ENCODE measurements around the gene APOL2. TPM values are rescaled to one million over a fixed set of nuclear protein-coding genes. Genes with fewer than 3 reads are reported as not detected.

The APOL2 gene
- total RNA-seq, 4 donors from 2014 or later: 3.8 to 142 (median 47.8) TPM

GRCh38 chr22:36199001-36199551 lies 40.3 kb downstream of the APOL2 start:
- in situ Hi-C loops (cut with MboI; ENCODE audit: low pct_ligation_motif_present in 1 of 4, low pct_unique_long_range_greater_than_20kb in 1 of 4, low sequenced_read_pairs in 3 of 4) (loop anchor here in 3 of 4 donors (10.0 to 25.0 kb wide), 2 partner anchors 86 to 288 kb away; partner anchors contain the start of gene TXN2 (in 2 of the 3)), intact Hi-C loops (cut with DNase I; ENCODE audit: low total_unique reads) (loop anchor here (5.0 kb wide), 1 partner anchor 288 kb away; no protein-coding TSS in a partner anchor)
- TF ChIP-seq EP300 (IDR thresholded peaks at IDR 0.05; ENCODE audit: low read depth): no peak
- TF ChIP-seq CTCF (IDR thresholded peaks at IDR 0.05): no peak
- TF ChIP-seq POLR2A (IDR thresholded peaks at IDR 0.05): no peak
- TF ChIP-seq POLR2AphosphoS5 (IDR thresholded peaks at IDR 0.05): no peak
- H3K36me3 ChIP-seq: no peaks in the 10 kb centered on the region
- no peaks in the 10 kb centered on the region for H3K9me3 ChIP-seq
- no peaks in the 10 kb centered on the region for H3K27me3 ChIP-seq
- peaks cover 0 to 35% (median 12%) of the 10 kb centered on the region in 4 donors for H3K4me1 ChIP-seq
- H3K27ac ChIP-seq: no peak overlapping the region
- no peak overlapping the region for H3K4me3 ChIP-seq
- no peak for DNase-seq
- 53% methylated on average over 5 of the region's 5 CpGs; no CpG with 5 or more reads in 1 of the 2 donors for WGBS, 2 donors (ENCODE audit: low coverage in 1 of 2)

GRCh38 chr22:36198536-36198935 lies 40.8 kb downstream of the APOL2 start:
- no peak overlapping the region for H3K27ac ChIP-seq
- 84 to 100% methylated on average over 1 to 3 of the region's 3 CpGs for WGBS, 2 donors (ENCODE audit: low coverage in 1 of 2)
- no peaks in the 10 kb centered on the region for H3K27me3 ChIP-seq
- peaks cover 0 to 35% (median 12%) of the 10 kb centered on the region in 4 donors for H3K4me1 ChIP-seq
- TF ChIP-seq EP300 (IDR thresholded peaks at IDR 0.05; ENCODE audit: low read depth): no peak
- TF ChIP-seq CTCF (IDR thresholded peaks at IDR 0.05): no peak
- TF ChIP-seq POLR2A (IDR thresholded peaks at IDR 0.05): no peak
- TF ChIP-seq POLR2AphosphoS5 (IDR thresholded peaks at IDR 0.05): no peak
- in situ Hi-C loops (cut with MboI; ENCODE audit: low pct_ligation_motif_present in 1 of 4, low pct_unique_long_range_greater_than_20kb in 1 of 4, low sequenced_read_pairs in 3 of 4) (loop anchor here in 3 of 4 donors (10.0 to 25.0 kb wide), 2 partner anchors 86 to 289 kb away; partner anchors contain the start of gene TXN2 (in 2 of the 3)), intact Hi-C loops (cut with DNase I; ENCODE audit: low total_unique reads) (loop anchor here (5.0 kb wide), 1 partner anchor 289 kb away; no protein-coding TSS in a partner anchor)
- no peak for DNase-seq
- no peaks in the 10 kb centered on the region for H3K9me3 ChIP-seq
- no peak overlapping the region for H3K4me3 ChIP-seq
- no peaks in the 10 kb centered on the region for H3K36me3 ChIP-seq

- H3K36me3 ChIP-seq: no peaks in the 10 kb centered on the region
- no peak for TF ChIP-seq EP300 (IDR thresholded peaks at IDR 0.05; ENCODE audit: low read depth)
- no peak for TF ChIP-seq CTCF (IDR thresholded peaks at IDR 0.05)
- no peak for TF ChIP-seq POLR2A (IDR thresholded peaks at IDR 0.05)
- TF ChIP-seq POLR2AphosphoS5 (IDR thresholded peaks at IDR 0.05): no peak
- in situ Hi-C loops (cut with MboI; ENCODE audit: low pct_ligation_motif_present in 1 of 4, low pct_unique_long_range_greater_than_20kb in 1 of 4, low sequenced_read_pairs in 3 of 4) (loop anchor here in 3 of 4 donors (10.0 to 25.0 kb wide), 2 partner anchors 87 to 290 kb away; partner anchors contain the start of gene TXN2 (in 2 of the 3)), intact Hi-C loops (cut with DNase I; ENCODE audit: low total_unique reads) (loop anchor here (5.0 kb wide), 1 partner anchor 290 kb away; no protein-coding TSS in a partner anchor)
- H3K4me3 ChIP-seq: no peak overlapping the region
- no peaks in the 10 kb centered on the region for H3K27me3 ChIP-seq
- peaks cover 0 to 30% (median 9%) of the 10 kb centered on the region in 4 donors for H3K4me1 ChIP-seq
- 41 to 55% methylated on average over 8 of the region's 8 CpGs for WGBS, 2 donors (ENCODE audit: low coverage in 1 of 2)
- no peaks in the 10 kb centered on the region for H3K9me3 ChIP-seq
- no peak for DNase-seq
- H3K27ac ChIP-seq: peak overlapping the region; percentile 20 to 57 (median 39)
These were observed 41.7 kb downstream of the APOL2 start for GRCh38 chr22:36197514-36198146.

DNA sequence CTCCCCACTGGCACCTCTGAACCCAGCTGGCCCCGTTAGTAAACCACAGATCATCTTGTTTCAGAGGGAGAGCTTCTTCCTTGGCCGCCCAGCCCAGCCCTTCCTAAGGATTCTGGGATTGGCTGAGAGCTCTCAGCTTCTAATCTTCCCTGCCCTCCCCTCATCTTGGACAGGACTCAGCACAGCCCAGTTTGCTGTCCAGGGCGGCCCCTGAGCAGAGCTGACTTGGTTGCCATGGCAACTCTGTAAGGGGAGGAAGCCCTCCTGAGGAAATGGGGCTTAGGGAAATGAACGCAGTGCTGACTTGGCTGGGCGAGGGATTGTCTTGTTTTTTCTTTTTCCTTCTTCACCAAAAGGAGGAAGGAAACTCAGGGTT lies 42.3 kb downstream of the APOL2 start:
- Histone ChIP-seq H3K4me3 (no peak overlapping the region), H3K4me1 (peaks cover 0 to 27% (median 9%) of the 10 kb centered on the region in 4 donors), H3K9me3 (no peaks in the 10 kb centered on the region), H3K27me3 (no peaks in the 10 kb centered on the region), H3K36me3 (no peaks in the 10 kb centered on the region), H3K27ac (peak overlapping the region; percentile 20 to 57 (median 39))
- TF ChIP-seq POLR2A (IDR thresholded peaks at IDR 0.05) (no peak), CTCF (IDR thresholded peaks at IDR 0.05) (no peak), POLR2AphosphoS5 (IDR thresholded peaks at IDR 0.05) (no peak), EP300 (IDR thresholded peaks at IDR 0.05; ENCODE audit: low read depth) (no peak)
- 40 to 41% methylated on average over 1 to 5 of the region's 5 CpGs for WGBS, 2 donors (ENCODE audit: low coverage in 1 of 2)
- intact Hi-C loops (cut with DNase I; ENCODE audit: low total_unique reads): loop anchor here (5.0 kb wide), 1 partner anchor 290 kb away; no protein-coding TSS in a partner anchor
- DNase-seq: peak; percentile 42
- in situ Hi-C loops (cut with MboI; ENCODE audit: low pct_ligation_motif_present in 1 of 4, low pct_unique_long_range_greater_than_20kb in 1 of 4, low sequenced_read_pairs in 3 of 4): loop anchor here in 3 of 4 donors (10.0 to 25.0 kb wide), 2 partner anchors 88 to 290 kb away; partner anchors contain the start of gene TXN2 (in 2 of the 3)

Measured in transverse colon (tissue), 4 donors.